Hypothalamus (tissue), 51 donors: ENCODE data around the gene CENPM.

Source experiments
- DNase-seq, 51 donors: peaks; one replicate each; lab custom pipeline; 2025; lab: John Stamatoyannopoulos, UW

Gene CENPM, protein sequence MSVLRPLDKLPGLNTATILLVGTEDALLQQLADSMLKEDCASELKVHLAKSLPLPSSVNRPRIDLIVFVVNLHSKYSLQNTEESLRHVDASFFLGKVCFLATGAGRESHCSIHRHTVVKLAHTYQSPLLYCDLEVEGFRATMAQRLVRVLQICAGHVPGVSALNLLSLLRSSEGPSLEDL

GRCh38 chr22:41946629-41947423 is at the start of gene CENPM:
Gene CENPM, minus strand, starts transcription at chr22:41947152. Its CDS starts 76 bp downstream, at chr22:41947076.
- peak; percentile 63 to 98 (median 91) for DNase-seq

DNA sequence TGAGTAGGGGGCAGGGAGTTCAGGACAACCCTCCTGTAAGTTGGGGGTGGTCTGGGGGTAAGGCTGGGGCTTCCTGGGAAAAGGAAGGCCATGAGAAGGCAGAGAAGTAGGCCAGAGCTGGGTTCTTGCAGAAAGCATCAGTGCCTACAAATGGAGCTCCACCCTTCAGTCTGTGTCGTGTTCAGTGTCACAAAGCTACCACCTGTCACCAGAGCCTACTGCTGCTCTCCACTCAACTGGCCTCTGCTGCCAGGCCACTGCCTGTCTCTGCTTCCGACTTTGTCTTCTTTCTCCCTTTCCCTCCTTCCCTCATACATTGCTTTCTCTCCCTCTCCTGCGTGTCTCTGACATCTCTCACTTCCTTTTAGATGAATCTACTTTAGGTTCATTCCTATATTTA is 48.3 kb upstream of the CENPM start:
- no peak for DNase-seq

GRCh38 chr22:41992496-41992895 is 45.5 kb upstream of the CENPM start:
- no peak for DNase-seq

DNA sequence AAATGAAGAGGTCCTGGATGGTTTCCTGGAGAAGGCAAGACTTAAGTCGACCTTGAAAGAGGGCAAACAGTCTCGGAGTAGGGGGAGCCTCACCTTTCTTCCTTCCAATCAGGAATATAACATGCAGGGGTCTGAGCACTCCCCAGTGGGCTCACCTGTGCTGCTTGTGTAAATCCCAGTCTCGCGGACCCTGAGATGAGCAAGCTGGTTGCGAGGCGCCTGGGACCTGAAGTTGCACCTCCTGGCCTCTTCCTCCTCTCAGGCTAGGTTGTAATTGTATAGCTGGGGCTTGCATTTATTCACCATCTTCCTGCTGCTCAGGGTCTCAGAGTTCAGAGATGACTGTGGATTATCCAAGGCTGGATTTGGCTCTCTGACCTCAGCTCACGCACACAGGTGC is 44.2 kb upstream of the CENPM start:
- no peak for DNase-seq

GRCh38 chr22:41989246-41989645 is 42.3 kb upstream of the CENPM start:
- DNase-seq, result no peak

DNA sequence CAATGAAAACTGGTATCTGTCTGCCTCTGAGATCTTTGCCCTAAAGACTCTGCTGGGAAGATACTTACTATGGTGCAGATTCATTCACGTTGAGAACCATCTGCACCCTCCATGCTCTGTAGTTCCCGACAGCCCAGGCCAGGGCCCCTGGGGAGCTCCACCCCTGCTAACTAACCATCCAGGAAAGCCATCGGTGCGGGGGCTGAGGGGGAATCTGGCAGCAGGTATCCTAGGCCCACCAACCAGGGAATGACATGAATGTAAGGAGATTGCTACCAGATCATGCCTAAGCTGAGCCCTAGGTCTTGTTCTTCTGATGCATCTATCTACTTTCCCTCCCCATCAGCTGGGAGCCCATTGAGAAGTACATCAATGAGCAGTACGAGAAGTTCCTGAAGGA is 40.3 kb upstream of the CENPM start:
- DNase-seq, result no peak

DNA sequence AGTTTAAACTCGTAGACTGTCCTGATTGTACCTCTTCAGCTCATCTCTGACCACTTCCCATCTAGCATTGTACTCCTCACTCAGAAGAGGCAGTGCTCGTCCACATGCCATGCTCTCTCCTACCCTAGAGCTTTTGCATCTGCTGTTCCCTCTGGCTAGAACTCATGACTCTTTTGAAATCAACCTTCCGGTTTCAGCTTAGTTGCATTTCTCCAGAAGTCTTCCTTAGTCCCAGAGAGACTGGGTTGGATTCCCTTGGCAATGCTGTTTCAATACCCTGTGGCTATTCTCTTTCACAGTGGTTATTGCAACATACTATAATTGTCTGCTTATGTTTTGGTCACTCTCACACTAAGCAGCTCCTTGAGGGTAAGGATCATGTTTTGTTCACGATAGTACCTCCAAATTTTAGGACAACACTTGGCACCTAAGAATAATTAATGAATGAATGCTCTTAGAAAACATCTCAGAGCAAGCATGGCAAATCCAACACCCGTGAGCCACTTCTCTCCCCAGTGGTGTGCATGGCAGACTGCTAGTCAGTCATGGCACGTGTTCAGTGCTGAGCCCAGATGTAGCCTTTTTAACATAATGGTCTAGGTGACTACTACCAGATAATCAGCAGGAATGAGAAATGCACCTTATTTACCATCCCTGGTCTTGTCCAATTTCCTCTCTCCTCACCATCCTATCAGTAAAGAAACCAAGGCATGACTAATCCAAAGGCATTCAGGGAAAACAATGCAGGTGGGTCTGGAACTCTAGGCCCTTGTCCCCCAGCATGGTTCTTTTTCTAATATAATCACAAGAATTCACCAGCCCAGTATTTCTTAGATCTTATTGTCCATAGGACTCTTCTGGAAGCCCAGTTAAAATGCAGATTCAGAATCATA is 36.8 kb upstream of the CENPM start:
- no peak for DNase-seq

DNA sequence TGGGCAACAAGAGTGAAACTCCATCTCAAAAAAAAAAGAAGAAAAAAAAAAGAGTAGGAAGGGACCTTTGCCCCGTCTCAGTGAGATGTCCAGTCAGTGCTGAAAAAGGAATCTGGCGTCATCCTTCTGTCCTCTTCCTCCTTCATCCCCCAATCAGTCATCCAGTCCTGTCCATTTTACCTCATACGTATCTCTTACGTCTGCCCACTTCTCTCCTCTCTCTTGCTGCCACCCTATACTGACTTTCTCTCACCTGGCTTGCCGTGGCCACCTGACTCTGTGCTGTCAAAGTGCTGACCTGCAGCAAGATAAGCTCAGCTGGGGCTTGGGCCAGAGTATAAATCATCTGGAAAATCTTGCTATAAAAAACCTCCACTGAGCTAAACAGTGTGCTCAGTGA is 35.9 kb upstream of the CENPM start:
- no peak for DNase-seq

- peak in 15 of 51 donors; percentile 18 to 49 (median 33) for DNase-seq
Observed at GRCh38 chr22:41979423-41980250, 32.7 kb upstream of the CENPM start.

GRCh38 chr22:41978732-41979131 is 31.8 kb upstream of the CENPM start:
- no peak for DNase-seq

DNA sequence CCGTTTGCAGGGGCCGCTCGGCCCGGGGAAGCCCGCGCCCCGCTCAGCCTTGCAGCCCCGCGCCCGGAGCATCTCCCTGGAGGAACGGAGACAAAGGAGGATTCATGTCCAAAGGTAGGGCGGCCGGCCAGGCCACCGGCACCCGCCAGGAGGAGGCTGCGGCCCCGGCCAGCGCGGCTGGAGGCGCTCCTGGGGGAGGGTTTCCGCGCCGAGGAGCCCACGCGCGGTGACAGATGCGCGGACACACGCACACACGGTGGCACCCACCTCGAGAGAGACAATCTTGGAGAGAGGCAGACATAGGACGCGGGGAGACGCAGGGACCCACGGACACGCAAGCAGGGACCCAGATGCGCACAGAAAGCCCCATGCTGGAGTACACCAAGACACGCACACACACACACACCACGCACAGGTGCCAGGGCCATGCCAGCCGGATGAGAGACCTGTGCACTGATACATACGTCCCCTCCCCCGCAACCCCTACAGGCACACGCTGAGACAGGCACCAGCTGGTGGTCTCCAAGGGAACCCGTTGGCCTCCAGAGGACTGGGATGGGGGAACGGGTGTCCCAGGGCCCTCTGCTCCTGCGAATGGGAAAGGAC is 30.1 kb upstream of the CENPM start:
- DNase-seq, result peak in 7 of 51 donors; percentile 19 to 54 (median 46)

GRCh38 chr22:41976070-41976901 is 29.3 kb upstream of the CENPM start:
- peak in 41 of 51 donors; percentile 12 to 87 (median 54) for DNase-seq

- peak in 1 of 51 donors; percentile 49 for DNase-seq
Observed at GRCh38 chr22:41975299-41976069, 28.5 kb upstream of the CENPM start.

DNA sequence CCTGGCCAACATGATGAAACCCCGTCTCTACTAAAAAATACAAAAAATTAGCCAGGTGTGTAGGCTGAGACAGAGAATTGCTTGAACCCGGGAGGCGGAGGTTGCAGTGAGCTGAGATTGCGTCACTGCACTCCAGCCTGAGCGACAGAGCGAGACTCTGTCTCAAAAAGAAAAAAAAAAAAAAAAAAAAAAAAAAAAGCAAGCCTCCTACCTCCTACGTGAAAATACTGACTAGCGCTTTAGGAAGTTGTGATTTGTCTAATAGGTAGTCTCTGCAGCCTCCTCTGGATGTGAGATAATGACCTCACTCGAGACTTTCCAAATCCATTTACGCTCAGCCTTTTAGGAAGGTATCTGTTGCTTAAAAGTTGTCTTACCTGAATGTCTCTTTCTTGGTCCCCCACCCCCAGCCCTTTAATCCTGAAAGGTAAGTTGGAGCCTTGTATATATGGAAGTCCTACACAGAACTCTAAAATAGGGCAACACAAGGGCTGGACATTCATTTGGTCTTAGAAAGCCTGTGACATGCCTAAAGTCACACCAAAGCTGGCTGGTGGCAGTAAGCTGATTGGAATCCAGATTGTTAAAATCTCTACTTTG is 27.8 kb upstream of the CENPM start:
- DNase-seq, result no peak

DNA sequence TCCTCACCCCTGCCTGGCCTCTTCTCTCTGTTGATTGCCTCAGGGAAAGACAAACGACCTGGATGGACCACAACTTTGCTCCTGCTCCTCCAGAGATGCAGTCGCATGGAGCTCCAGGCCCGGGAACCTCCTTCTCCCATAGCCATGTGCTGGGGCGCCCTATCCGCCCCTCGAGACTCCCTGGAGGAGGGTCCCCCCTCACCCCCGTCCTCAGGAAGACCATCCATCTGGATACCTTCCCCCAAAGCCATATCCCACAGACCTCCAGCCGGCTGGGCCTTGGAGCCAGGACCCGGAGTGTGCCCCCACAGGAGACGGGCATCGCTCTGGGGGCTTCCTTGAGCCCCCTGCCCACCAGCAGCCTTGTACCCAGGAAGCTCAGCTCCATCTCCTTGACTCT is 24.5 kb upstream of the CENPM start:
- DNase-seq, result no peak

DNA sequence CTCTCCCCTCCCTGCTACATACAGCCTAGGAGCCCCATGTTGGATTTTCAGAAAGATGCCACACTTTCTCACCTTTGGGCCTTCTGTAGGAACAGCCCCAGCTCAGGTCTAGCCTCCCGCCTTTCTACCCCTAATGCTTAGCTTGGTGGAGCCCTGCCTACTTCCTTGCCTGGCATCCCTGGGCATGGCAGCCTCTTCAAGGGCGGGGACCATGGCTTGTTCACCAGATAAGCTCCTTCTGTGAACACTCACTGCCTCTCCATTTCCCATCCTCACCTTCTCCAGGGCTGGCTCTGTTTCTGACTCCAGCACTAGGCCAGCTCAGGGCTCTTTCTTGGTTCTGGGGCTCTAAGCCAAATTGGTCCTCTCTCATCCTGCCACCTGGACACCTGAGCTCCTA is 23.6 kb upstream of the CENPM start:
- no peak for DNase-seq

GRCh38 chr22:41969110-41969646 is 22.2 kb upstream of the CENPM start, which contains the start of gene SEPTIN3:
Gene SEPTIN3, plus strand, starts transcription at chr22:41969443. Its CDS starts 2,050 bp downstream, at chr22:41971493.
- DNase-seq, result no peak
